ENCODE results near the gene PCBP3. TPM values are rescaled to one million over a fixed set of nuclear protein-coding genes. Genes with fewer than 3 reads are reported as not detected.
"Not testable (repeated sequence)": the region's sequence is repeated elsewhere in the genome, so short reads cannot be mapped to it uniquely, and the experiment has no call there.

Gene PCBP3
- total RNA-seq, 1 experiment from 2014 or later = not detected

GRCh38 chr21:45618287-45618686 lies 25.2 kb upstream of the PCBP3 start:
- ChIA-PET CTCF (no interaction called here), POLR2A (ENCODE audit: unreplicated experiment) (no interaction called here)
- Histone ChIP-seq H3K9me2 (ENCODE audit: insufficient read depth) (no peaks in the 10 kb centered on the region), H3K36me3 (ENCODE audit: low read depth) (no peaks in the 10 kb centered on the region), H4K20me1 (ENCODE audit: insufficient read depth) (no peaks in the 10 kb centered on the region), H3K4me3 (no peak overlapping the region), H3K27ac (no peak overlapping the region), H3K79me2 (ENCODE audit: low read depth) (no peaks in the 10 kb centered on the region), H3F3A (ENCODE audit: insufficient read depth, low read depth) (no peaks in the 10 kb centered on the region), H3K4me2 (no peak overlapping the region), H3K9me3 (ENCODE audit: insufficient read depth, low read depth) (no peaks in the 10 kb centered on the region), H2AFZ (no peak overlapping the region), H3K4me1 (replicated peaks; ENCODE audit: insufficient read depth) (no peaks in the 10 kb centered on the region), H3K27me3 (ENCODE audit: insufficient read depth, low read depth) (peaks cover 72% of the 10 kb centered on the region)
- TF ChIP-seq CTCF (conservative IDR thresholded peaks at IDR 0.05) (no peak), EZH2 (IDR thresholded peaks at IDR 0.05; ENCODE audit: low read depth) (no peak)
- BruUV-seq (replicated peaks) = no TSS peak
- intact Hi-C loops (cut with micrococcal nuclease; ENCODE audit: unreplicated experiment) = no loop called here
- no peak for DNase-seq

- intact Hi-C loops (cut with micrococcal nuclease; ENCODE audit: unreplicated experiment) = no loop called here
- Histone ChIP-seq H3K27ac (no peak overlapping the region), H3K4me2 (no peak overlapping the region), H3K79me2 (ENCODE audit: low read depth) (no peaks in the 10 kb centered on the region), H3K27me3 (ENCODE audit: insufficient read depth, low read depth) (peaks cover 75% of the 10 kb centered on the region), H3K9me3 (ENCODE audit: insufficient read depth, low read depth) (no peaks in the 10 kb centered on the region), H3F3A (ENCODE audit: insufficient read depth, low read depth) (no peaks in the 10 kb centered on the region), H3K4me3 (no peak overlapping the region), H3K36me3 (ENCODE audit: low read depth) (no peaks in the 10 kb centered on the region), H3K9me2 (ENCODE audit: insufficient read depth) (no peaks in the 10 kb centered on the region), H2AFZ (no peak overlapping the region), H4K20me1 (ENCODE audit: insufficient read depth) (no peaks in the 10 kb centered on the region), H3K4me1 (replicated peaks; ENCODE audit: insufficient read depth) (no peaks in the 10 kb centered on the region)
- POLR2A ChIA-PET (ENCODE audit: unreplicated experiment) = no interaction called here
- CTCF ChIA-PET = no interaction called here
- BruUV-seq (replicated peaks) = no TSS peak
- TF ChIP-seq CTCF (conservative IDR thresholded peaks at IDR 0.05) (no peak), EZH2 (IDR thresholded peaks at IDR 0.05; ENCODE audit: low read depth) (no peak)
- no peak for DNase-seq
These were observed 24.6 kb upstream of the PCBP3 start for GRCh38 chr21:45618846-45619485.

DNA sequence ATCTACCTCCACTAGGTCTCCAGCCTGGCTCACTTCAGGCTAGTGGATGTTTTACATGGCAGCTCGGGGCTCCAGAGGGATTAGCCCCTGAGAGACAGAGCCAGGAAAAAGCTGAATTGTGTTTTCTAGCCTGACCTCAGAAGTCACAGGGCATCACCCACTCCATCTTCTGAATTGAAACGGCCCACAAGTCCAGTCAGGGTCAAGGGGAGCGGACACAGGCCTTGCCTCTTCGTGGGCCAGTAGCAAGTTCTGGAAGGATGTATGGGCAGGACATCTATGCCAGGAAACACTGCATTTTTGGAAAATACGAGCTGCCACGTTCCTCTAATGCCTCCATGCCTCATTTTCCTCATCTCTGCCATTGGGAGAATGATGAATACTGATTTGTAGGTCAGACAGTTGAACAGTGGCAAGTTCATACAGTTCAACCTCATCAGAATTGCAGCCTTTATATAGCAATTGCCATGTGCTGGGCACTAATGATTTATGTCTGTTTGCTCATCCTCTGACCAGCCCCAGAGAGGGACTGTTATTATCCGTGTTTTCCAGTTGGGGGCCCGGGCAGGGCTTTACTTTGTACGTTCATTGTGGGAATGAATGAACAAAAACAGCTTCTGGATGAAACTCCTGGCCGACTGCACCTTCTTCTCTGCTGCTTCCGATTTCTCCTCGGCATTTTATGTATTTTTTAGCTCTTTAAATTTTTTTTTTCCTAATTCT lies 23.2 kb upstream of the PCBP3 start:
- no peak for DNase-seq
- Histone ChIP-seq H3K4me1 (replicated peaks; ENCODE audit: insufficient read depth) (no peaks in the 10 kb centered on the region), H3K9me2 (ENCODE audit: insufficient read depth) (no peaks in the 10 kb centered on the region), H3K36me3 (ENCODE audit: low read depth) (no peaks in the 10 kb centered on the region), H4K20me1 (ENCODE audit: insufficient read depth) (no peaks in the 10 kb centered on the region), H3K4me3 (no peak overlapping the region), H3F3A (ENCODE audit: insufficient read depth, low read depth) (no peaks in the 10 kb centered on the region), H3K9me3 (ENCODE audit: insufficient read depth, low read depth) (no peaks in the 10 kb centered on the region), H3K4me2 (no peak overlapping the region), H3K27ac (no peak overlapping the region), H2AFZ (no peak overlapping the region), H3K79me2 (ENCODE audit: low read depth) (no peaks in the 10 kb centered on the region), H3K27me3 (ENCODE audit: insufficient read depth, low read depth) (peaks cover 73% of the 10 kb centered on the region)
- no peak for TF ChIP-seq EZH2 (IDR thresholded peaks at IDR 0.05; ENCODE audit: low read depth)
- no peak for TF ChIP-seq CTCF (conservative IDR thresholded peaks at IDR 0.05)
- no TSS peak for BruUV-seq (replicated peaks)
- intact Hi-C loops (cut with micrococcal nuclease; ENCODE audit: unreplicated experiment) = no loop called here
- CTCF ChIA-PET = no interaction called here
- POLR2A ChIA-PET (ENCODE audit: unreplicated experiment) = interaction anchor here (0.7 kb wide), 1 partner anchor 333 kb away, joined by 5 read pairs; the partner anchor contains the start of gene POFUT2

DNA sequence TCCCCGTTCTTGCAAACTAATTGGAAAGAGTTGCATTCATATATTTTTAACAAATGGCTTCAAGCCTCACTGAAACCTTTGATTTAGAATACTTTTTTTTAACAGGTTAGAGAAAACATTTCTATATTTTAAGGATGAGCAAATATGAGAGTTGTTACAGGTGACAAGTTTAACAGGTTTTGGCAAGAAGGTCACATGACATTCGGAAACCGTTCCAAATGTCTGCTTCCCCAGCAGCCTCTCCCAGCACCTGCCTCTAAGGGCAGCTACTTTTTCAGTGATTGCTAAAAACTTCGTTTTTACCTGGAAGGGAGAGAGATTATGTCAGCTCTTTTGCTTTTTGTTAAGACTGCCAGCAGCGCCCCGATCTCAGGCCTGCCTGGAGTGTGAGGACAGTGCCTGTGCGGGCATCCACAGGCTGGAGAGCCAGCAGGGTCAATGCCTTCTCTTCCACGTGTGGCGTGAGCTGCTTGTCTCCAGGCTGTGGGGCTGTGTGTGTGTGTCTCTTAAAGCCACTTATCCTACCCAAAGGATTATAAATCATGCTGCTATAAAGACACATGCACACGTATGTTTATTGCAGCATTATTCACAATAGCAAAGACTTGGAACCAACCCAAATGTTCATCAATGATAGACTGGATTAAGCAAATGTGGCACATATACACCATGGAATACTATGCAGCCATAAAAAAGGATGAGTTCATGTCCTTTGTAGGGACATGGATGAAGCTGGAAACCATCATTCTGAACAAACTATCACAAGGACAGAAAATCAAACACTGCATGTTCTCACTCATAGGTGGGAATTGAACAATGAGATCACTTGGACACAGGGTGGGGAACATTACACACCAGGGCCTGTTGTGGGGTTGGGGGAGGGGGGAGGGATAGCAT lies 21.8 kb upstream of the PCBP3 start:
- H3K9me2 ChIP-seq (ENCODE audit: insufficient read depth); H3K9me3 ChIP-seq (ENCODE audit: insufficient read depth, low read depth); H3F3A ChIP-seq (ENCODE audit: insufficient read depth, low read depth); H3K79me2 ChIP-seq (ENCODE audit: low read depth); DNase-seq; CTCF ChIA-PET; H3K4me1 ChIP-seq (replicated peaks; ENCODE audit: insufficient read depth); intact Hi-C loops (cut with micrococcal nuclease; ENCODE audit: unreplicated experiment); POLR2A ChIA-PET (ENCODE audit: unreplicated experiment); H2AFZ ChIP-seq; H3K4me2 ChIP-seq; BruUV-seq (replicated peaks); H4K20me1 ChIP-seq (ENCODE audit: insufficient read depth); H3K4me3 ChIP-seq; H3K27ac ChIP-seq; H3K36me3 ChIP-seq (ENCODE audit: low read depth): not testable (repeated sequence)
- H3K27me3 ChIP-seq (ENCODE audit: insufficient read depth, low read depth) = peaks cover 66% of the 10 kb centered on the region
